T1000 (cell line): ENCODE data around the gene MMEL1.
"Not testable (repeated sequence)": the region's sequence is repeated elsewhere in the genome, so short reads cannot be mapped to it uniquely, and the experiment has no call there.

ENCODE experiments used
- DNase-seq: peaks from one replicate; lab custom pipeline; 2025; ENCODE audit warnings: mixed read lengths; lab: John Stamatoyannopoulos, UW

MMEL1 gene

DNA sequence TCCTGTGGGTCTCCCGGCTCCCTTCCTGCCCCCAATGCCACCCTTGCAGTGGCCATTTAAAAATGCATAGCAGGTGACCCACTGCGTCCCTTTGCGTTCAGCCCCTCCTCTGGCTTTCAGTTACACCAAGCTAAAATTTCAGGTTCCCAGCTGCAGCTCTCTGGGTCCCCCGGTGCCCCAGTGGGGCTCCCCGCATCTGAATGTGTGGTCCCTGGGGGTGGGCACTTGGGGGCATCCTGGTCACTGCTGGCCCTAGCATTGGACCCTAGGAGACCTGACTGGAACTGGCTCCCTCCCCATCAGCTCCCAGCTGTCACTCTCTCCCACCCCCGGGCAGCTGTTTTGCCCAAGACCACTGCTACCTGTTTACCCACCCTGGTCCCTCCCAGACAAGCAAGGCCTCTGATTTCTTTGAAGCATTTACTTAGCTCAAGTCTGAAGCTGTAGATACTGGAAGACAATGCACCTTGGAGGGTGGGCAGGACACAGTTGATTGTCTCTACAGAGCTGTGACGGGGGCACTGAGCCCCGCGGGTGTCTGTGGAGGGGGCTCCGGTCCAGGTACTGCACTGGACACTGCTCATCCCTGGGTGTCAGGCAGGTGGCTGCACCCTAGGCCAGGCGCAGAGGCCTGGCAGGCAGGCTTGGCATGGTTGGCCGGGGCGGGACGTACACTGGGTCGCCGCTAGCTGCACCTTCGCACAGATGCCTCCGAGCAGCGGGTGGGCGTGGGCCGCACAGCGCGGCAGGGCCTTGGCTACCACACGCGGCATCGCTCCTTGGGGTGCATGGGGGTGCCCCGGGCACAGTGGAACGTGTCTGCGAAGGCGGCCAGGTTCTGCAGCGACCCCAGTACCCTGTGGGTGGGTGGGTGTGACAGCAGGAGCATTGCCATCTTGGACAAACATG lies 42.3 kb downstream of the MMEL1 start:
- DNase-seq: no peak

DNA sequence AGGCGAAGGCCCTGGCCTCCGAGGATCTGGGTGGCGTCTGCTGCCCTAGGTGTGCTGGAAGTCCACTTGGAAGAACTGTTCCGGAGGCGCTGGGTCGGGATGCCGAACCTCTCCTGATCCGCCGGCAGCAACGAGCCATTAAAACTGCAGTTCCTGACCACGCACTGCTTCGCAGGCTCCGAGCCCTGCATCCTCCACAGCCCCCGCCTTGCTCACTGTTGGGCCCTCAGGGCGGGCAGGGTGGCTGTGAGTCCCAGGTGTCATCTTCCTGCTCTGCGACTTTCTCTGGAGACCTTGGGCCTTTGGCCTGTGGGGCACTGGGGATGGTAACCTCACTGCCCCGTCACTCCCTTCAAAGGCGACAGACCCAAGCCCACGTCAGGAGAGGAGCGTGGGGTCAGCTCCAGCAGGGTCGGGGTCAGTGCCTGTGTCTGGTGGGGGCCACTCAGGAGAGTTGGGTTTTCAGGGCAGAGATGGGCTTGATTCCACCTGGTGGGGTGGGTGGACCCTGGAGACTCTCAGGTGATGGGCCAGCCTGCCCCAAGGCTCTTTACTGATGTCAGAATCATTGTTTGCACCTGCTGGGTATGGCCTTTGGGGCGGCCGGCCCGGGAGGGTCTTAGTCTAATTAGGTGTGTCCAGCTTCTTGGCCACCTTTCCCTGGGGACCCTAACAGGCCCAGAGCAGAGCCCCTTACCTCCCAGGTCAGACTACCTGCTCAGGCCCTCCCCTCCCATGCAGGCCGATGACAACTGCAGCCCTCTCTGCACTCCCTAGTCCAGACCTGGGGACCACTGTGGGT lies 43.2 kb downstream of the MMEL1 start:
- no peak for DNase-seq

DNA sequence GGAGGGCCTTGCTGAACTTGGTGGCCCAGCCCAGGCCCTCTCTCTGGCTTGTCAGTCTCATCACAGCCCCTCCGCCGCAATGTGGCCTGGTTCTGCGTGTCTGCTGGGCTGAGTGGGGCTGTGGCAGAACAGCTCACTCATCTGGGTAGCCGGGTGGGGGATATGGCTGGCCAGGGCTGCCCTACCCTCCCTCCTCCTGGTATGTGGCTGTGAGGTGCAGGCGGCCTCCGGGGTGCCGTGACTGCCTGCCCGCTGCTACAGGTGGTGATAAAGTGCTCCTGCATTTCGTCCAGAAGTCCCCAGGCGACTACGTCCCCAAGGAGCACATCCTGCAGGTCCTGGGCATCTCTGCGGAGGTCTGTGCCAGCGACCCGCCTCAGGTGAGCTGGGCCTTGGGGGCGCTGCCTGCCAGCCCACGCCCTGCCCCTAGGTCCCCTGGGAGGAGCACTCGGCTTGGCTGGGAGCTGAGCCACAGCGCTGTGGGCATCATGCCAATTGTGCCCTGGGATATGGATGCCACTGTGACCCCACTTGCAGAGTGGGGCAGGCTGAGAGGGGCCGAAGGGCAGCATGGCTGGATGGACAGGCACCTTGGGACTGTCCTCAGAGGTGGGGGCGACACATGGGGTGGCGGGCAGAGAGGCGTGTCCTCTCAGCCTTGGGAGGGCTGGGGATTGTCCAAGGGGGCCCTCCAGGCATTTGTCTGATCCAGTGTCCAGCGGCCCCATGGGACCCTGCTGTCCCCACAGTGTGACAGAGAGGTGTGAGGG lies 44.0 kb downstream of the MMEL1 start:
- DNase-seq: no peak

DNA sequence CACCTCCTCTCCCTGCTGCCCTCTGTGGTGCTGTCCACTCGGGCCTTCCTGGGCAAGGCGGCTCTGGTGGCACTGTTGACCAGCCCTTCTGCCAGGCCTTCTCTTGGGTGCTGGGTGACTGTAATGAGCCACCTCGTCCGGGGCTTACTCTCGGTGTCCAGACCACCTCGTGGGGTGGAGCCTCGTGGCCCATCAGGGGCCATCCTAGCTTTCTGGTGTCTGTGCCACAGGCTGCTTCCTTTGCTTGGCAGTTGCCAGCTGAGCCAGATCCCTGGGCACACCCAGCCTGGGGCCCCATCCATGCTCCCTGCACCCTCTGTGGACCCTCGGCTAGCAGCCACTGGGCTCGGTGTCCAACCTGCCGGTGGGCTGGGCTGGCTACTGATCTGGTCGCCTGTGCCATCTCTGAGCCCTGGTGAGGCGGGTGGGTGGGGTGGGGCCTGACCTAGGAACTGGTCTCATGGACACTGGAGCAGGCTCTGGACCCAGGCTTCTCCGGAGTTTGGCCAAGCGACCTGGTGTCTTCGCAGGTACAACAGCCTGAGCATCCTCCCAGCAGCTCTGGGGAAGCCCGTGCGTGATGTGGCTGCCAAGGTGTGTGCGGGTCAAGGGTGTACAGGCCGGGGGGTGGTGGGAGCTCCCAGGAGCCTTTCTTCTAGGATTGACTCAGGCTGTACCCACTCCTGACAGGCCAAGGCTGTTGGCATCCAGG lies 44.8 kb downstream of the MMEL1 start:
- DNase-seq: no peak

DNA sequence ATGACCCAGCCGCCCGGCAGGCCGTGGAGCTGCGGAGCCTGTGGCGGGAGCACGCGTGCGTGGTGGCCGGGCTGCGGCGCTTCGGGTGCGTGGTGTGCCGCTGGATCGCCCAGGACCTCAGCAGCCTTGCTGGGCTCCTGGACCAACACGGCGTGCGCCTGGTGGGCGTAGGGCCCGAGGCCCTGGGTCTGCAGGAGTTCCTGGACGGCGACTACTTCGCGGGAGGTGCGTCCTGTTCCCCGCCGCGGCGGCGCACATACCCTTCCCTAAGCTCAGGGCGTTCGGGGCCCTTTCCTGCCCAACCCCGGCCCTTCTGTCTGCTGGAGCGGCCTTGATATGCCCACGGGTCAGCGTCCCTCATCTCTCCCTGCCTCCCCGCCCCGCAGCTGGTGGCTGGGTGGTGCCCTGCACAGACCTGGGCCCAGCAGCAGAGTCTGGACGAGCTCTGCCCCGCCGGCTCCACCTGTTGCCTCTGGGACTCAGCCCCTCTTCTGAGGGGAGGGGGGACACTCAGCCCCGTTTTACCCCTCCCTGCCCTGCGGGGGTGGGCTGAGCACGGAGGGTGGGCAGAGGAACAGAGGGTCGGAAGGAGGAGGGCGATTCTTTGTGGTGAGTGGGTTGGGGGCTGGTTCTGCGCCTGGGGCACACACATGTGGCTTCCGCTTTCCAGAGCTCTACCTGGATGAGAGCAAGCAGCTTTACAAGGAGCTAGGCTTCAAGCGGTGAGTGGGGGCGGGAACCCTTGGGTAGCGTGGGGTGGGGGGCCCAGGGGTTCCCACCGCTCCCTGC lies 45.6 kb downstream of the MMEL1 start:
- no peak for DNase-seq

DNA sequence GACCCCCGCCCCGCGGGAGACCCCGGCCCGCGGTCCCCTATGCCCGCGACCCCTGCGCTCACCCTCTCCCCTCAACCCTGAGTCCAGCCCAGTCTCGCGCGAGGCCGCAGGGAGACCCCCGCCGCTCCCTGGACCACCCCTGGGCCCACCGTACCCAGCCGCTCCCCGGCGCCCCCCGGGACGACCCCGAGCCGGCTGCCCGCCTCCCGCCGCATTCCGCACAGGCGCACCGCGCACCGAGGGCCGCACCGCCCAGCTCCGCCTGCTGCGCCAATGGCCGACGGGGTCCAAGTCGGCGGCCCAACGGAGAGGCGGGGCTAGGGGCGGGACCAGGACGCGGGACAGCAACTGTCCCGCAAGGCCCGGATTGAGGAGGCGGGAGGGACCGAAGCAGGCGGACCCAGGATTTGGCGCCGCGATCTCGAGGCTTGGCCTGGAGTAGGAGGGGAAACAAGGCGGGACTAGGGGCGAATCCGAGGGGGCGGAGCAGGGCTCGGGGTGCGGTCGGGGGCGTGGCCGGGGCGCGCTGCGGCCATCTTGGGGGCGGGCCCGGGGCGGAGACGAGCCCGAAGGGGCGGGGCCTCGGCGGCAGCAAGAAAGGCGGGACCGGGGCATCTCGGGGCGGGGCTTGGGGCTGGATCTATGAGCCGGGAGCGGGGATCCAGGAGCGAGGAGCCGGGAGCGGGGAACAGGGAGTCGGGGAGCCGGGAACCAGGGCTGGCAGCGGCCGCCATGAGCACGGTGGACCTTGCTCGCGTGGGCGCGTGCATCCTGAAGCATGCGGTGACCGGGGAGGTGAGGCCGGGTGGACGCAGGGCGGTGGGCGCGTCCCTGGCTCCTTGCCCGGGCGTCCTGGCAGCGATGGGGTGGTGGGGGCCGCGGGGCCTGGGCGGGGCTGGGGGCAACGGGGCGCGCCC lies 46.4 kb downstream of the MMEL1 start, which contains the start of gene PRXL2B:
Gene PRXL2B, plus strand, starts transcription at position 624 of the 917 bp plus-strand sequence. Its CDS starts 109 bp downstream, at position 733.
- peak; percentile 98 for DNase-seq

DNA sequence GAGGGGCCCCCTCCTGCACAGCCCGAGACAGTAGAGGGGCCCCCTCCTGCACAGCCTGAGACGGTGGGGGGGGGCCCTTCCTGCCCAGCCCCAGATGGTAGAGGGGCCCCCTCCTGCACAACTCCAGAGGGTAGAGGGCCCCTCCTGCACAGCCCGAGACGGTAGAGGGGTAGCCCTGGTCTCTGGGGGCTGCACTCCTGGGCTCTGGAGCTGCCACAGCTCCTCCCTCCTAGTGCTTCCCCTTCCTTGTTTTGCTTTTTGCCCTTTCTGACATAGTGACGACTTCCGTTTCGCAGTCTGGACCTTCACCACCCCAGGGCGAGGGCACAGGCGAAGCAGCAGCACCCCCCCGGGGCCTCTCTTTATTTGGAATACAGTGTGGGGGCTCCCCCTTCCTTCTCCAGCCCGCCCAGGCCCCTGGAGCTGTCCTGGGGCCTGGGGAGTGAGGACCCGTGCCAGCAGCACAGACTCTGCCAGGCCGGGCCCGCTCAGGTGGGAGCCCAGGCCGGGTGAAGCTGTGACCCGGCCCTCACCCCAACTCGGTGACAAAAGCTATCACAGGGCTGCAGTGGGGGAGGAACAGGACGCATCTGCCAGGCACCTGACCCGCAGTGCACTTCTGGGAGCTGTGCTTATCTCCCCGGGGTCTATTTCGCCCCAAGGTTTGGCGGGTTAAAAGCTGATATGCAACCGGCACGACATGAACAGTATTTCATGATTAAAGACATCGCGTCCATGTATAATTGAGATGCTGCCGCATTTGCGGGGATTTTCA lies 47.3 kb downstream of the MMEL1 start:
- no peak for DNase-seq

DNA sequence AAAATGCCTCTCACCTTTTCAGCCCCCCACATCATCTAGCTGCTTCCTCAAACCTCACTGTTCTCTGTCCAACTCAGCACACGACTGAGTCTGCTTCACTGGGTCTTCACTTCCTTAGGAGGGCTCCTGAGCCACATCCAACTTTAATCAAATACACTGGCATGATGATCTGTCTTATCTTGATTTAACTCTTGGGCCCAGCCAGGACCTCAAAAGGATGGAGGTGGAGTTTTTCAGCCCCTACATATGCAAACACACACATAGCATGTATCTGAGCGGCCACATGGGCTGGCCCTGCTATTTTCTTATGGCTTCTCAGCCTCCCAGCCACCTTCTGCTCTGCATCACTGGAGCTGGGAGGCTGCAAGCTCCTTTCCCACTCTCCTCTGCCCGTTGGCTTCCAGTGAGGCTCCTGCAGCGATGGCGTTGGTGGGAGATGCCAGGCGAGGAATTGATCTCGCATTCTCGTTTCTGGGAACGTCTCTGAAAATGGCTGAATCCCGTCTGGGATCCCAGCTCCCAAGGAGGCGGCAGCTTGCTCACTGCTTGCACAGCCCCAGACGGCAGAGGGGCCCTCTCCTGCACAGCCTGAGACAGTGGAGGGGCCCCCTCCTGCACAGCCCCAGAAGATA lies 48.0 kb downstream of the MMEL1 start:
- no peak for DNase-seq

DNA sequence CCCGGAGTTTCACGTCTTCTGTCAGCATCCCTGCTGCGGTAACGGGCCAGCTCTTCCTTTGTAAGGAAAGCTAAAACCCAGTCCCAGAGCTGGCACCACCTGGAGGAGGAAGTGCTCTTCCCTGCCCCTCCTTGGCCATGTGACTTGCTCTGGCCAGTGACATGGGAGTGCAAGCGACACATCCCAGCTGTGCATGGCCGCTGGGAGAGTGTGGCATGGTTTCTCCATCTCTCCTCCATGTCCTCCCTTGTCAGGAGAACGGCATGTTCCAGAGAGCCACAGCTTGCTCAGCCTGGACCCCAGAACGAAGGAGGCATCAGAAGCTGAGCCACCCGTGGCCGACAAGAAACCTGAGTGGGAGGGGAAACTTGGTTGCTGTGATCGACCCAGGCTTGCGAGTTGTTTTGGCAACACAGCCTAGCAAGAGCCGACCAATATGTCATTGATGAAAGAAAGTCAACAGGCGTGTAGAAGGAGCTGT lies 48.9 kb downstream of the MMEL1 start:
- DNase-seq: no peak

DNA sequence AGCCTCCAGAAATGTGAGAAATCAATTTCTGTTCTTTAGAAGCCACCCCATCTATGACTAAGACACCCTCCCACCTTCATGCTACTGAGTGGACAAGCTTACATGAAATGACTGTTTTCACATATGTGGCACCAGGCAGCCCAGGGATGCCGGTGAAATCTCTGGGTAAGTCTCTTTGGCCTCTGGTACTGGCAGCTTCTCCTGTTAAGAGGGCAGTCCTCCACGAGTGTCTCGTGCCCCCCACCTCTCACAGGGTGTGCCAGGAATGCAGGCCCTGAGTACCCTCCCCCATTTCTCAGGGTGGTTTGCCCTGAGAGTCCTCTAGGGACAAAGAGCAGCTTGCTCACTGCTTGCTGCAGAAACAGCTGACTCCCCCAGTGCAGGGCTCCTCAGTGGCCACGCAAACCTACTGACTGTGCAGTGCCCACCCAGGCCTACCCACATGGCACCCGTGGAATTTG lies 49.5 kb downstream of the MMEL1 start:
- DNase-seq: no peak

DNA sequence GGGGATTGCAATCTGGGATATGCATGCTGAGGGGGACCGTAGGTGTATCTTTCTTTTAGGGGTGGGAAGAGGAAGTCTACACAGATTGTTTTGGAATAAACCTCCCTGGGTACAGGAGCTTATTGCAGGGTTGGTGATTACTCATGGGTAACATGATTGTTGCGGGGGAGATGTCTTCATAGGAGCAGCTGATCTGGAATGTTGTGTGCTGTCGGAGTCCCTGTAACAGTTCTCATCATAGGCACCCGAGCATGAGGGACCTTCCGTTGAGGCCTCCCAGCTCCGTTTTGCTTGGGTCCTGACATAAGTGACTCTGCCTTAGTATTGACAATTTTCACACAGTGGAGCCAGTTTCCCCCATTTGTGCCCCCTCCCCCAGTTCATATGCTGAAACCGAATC lies 50.4 kb downstream of the MMEL1 start:
- no peak for DNase-seq

DNA sequence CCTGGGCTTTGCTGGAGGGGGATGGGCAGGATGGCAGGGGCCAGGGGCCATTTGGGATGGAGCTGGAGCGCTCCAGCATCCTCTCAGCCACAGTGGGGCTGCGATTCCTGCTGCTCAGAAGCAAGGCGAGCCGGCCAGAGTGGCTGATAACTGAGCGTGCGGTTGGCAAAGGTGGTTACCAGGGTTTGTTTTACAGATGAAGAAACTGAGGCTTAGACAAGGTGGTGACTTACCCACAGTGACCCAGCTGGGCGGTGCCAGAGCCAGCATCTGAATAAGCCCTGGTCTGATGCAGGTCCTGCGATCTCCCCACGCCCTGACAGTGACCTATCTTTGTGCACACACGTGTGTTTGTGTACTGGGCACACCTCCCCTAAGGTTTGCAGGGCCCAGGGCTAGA lies 52.1 kb downstream of the MMEL1 start:
- DNase-seq: no peak

DNA sequence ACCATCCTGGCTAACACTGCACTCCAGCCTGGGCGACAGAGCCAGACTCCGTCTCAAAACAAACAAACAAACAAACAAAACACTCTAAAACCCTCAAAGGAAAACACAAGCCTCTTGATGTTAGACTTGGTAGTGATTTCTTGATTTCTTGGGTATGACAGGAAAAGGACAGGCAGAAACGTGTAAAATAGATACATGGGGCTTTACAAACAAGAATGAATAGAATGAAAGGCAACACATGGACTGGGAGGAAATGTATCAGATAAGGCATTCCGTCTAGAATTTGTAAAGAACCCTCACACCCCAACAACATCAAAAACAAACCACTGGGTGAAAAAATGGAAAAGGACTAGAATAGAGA lies 54.1 kb downstream of the MMEL1 start:
- DNase-seq: no peak

DNA sequence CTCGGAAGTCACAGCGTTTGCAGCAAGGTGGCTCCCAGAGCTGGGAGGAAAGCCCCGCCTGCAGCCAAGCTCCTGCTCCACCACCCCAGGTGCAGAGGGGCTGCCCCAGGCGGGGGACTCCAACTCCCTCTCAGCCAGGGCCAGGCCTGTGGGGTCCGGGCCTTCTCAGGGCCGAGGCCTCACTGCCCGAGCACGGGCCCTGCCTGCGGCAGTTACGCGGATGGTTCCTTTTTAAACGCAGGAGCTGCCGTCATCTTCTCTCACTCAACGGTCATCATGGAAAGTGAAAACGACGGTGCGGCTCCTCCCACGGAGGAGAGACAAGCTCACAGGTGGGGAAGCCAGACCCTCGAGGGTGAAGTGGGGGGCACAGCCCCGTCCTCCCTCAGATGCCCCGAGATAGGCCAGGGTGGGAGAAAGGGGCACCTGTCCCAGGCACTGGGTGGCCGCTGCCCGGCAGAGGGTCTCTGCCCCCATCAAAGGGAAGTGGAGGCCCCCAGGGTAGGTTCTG lies 55.2 kb downstream of the MMEL1 start:
- DNase-seq: not testable (repeated sequence)

DNA sequence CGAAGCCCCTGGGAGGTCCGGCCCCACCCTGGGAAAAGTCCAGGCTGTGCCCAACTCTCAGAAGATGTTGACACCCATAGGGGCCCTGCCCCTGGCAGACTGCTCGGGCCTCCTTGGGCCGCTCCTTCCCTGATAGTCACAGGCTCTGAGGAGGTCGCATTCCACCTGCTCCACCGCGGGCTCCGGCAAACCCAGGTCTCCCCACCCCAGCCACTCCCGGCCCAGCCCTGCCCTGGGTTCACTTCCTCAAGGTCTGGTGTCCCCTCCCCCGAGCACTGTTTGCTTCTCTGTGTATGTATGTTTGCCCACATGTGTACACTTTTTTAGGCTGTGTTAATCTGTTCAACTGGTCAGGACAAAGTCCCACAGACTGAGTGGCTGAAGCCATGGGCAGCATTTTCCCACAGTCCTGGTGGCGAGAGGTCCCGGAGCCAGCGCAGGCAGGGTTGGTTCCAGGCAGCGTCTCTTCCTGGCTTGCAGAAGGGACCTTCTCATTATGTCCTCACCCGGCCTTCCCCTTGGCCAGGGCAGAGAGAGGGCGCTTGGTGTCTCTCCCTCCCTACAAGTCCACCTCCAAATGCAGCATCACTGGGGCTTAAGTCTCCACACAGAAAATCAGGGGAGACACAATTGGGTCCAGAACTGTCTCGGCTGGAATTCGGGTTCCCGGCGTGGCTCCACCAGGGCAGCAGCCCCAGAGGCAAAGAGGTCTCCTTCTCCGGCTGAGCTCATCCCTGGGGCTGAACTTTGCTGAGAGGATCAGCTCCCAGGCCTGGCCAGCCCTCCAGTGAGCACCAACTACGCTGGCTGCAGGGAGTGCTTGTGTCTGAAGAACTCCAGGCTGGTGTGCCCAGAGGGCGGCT lies 56.8 kb downstream of the MMEL1 start:
- no peak for DNase-seq

DNA sequence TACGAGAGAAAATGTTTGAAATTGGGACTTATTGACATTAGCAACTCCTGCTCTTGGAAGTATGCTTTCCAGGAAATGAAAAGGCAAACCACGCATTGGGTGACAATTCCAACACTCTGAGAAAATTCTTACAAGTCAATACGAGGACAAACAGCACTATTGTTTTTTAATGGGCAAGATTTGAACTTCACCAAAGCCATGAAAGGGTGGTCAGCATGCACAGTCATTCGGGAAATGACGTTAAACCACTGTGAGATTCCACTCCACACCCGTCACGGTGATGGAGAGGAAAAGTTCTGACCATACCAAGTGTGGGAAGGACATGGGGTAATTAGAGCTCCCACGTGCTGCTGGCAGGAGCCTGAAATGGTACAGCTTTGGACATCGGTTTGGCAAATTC lies 58.5 kb downstream of the MMEL1 start:
- no peak for DNase-seq
